NCI-H510A (cell line): Measurements from ENCODE around the gene KIFC3.
"Not testable (repeated sequence)": the region's sequence is repeated elsewhere in the genome, so short reads cannot be mapped to it uniquely, and the experiment has no call there.

Experiments used
- DNase-seq: peaks from one replicate; lab custom pipeline; 2025; lab: John Stamatoyannopoulos, UW

The KIFC3 gene

GRCh38 chr16:57736419-57737351 lies 65.6 kb downstream of the KIFC3 start:
- DNase-seq: no peak

GRCh38 chr16:57735755-57736418 lies 66.4 kb downstream of the KIFC3 start, which contains the start of gene KATNB1:
Gene KATNB1, plus strand, starts transcription at chr16:57735770. Its CDS starts 1,474 bp downstream, at chr16:57737244.
- DNase-seq: no peak

GRCh38 chr16:57734925-57735754 lies 67.2 kb downstream of the KIFC3 start:
- peak; percentile 99 for DNase-seq

- no peak for DNase-seq
These were observed 67.9 kb downstream of the KIFC3 start for GRCh38 chr16:57734308-57734924.

GRCh38 chr16:57732714-57733113 lies 69.6 kb downstream of the KIFC3 start:
- no peak for DNase-seq

GRCh38 chr16:57732037-57732436 lies 70.3 kb downstream of the KIFC3 start:
- DNase-seq: no peak

- DNase-seq: no peak
These were observed 71.2 kb downstream of the KIFC3 start for GRCh38 chr16:57730771-57731730.

- not testable (repeated sequence) for DNase-seq
These were observed 72.4 kb downstream of the KIFC3 start for GRCh38 chr16:57729852-57730251.

GRCh38 chr16:57729182-57729484 lies 73.2 kb downstream of the KIFC3 start:
- no peak for DNase-seq

GRCh38 chr16:57728336-57729181 lies 73.7 kb downstream of the KIFC3 start:
- DNase-seq: peak; percentile 40

- no peak for DNase-seq
These were observed 74.7 kb downstream of the KIFC3 start for GRCh38 chr16:57727610-57728009.

- DNase-seq: no peak
These were observed 75.8 kb downstream of the KIFC3 start for GRCh38 chr16:57726433-57726947.

- no peak for DNase-seq
These were observed 76.3 kb downstream of the KIFC3 start for GRCh38 chr16:57725976-57726375.

GRCh38 chr16:57725554-57725953 lies 76.7 kb downstream of the KIFC3 start:
- DNase-seq: no peak

- no peak for DNase-seq
These were observed 77.1 kb downstream of the KIFC3 start for GRCh38 chr16:57725151-57725550.

GRCh38 chr16:57724531-57724930 lies 77.8 kb downstream of the KIFC3 start:
- DNase-seq: no peak

- no peak for DNase-seq
These were observed 79.1 kb downstream of the KIFC3 start for GRCh38 chr16:57723170-57723569.

GRCh38 chr16:57722651-57723050 lies 79.6 kb downstream of the KIFC3 start:
- no peak for DNase-seq

- no peak for DNase-seq
These were observed 80.1 kb downstream of the KIFC3 start for GRCh38 chr16:57722210-57722499.
